Gastrocnemius medialis (tissue), 4 donors: ENCODE measurements around the gene PRKCE. TPM values are rescaled to one million over a fixed set of nuclear protein-coding genes. Genes with fewer than 3 reads are reported as not detected.

Experiments used
- ATAC-seq, 2 donors: fragments of 150-250 bp; one replicate each; pipeline ENCODE4 v1.9.1; 2016
- DNase-seq, 2 donors: peaks; one replicate each; pipeline ENCODE4 v3.0.0-alpha.2; 2019
- H3K27ac ChIP-seq, 4 donors: fragments of 200-600 bp; sonication (generic); 1 replicate in 1 of 4; 2 replicates in 3 of 4; pipeline ENCODE4 v1.5.1; 2016 to 2018; ENCODE audit warnings: mild to moderate bottlenecking in 2 of 4, moderate library complexity in 1 of 4
- H3K27me3 ChIP-seq, 3 donors: fragments of 200-600 bp; sonication (generic) in 2 of 3; 1 replicate in 1 of 3; 2 replicates in 2 of 3; pipeline versions ENCODE4 v1.5.1 to v1.6.0; 2016 to 2019; ENCODE audit warnings: mild to moderate bottlenecking in 1 of 3, moderate library complexity in 1 of 3
- H3K36me3 ChIP-seq, 2 donors: fragments of 200-600 bp; sonication (generic) in 1 of 2; one replicate each; pipeline ENCODE4 v1.5.1; 2017 to 2018
- H3K4me1 ChIP-seq, 2 donors: fragments of 200-600 bp; sonication (generic) in 1 of 2; one replicate each; pipeline ENCODE4 v1.5.1; 2016 to 2017; ENCODE audit warnings: mild to moderate bottlenecking in 2 of 2
- H3K4me3 ChIP-seq, 4 donors: fragments of 200-600 bp; sonication (generic) in 3 of 4; 1 replicate in 1 of 4; 2 replicates in 3 of 4; pipeline ENCODE4 v1.5.1; 2016 to 2019; ENCODE audit warnings: mild to moderate bottlenecking in 2 of 4
- H3K9me3 ChIP-seq, 3 donors: fragments of 200-600 bp; sonication (generic) in 2 of 3; 1 replicate in 1 of 3; 2 replicates in 2 of 3; pipeline ENCODE4 v1.5.1; 2016 to 2019
- POLR2A ChIP-seq, 2 donors: fragments of 450-650 bp; IDR thresholded peaks; one replicate each; pipeline ENCODE4 v1.6.1; 2017; ENCODE audit warnings: antibody characterized with exemption in 2 of 2, mild to moderate bottlenecking in 2 of 2, moderate library complexity in 2 of 2
- in situ Hi-C, 4 donors: fragments of 200-750 bp; cut with MboI; loops; one replicate each; pipeline versions ENCODE4 v1.15.0 to v1.8.0; 2017; ENCODE audit warnings: low sequenced_read_pairs in 4 of 4
- intact Hi-C: fragments of 100-400 bp; cut with DNase I; formaldehyde crosslinking; loops from one replicate; pipeline ENCODE4 v1.15.1; 2023; ENCODE audit warnings: low total_unique reads
- total RNA-seq, 4 donors: library from RNA; depleted of rRNA; stranded (reverse); fragments of >200 nt; gene quantifications; one replicate each; pipeline versions ENCODE4 v1.1.0 to v1.2.3, GENCODE V29; 2016
- TF ChIP-seq, protein P1 (sequence below), 5 experiments: fragments of 450-650 bp in 3 of 5; fragments of 200-600 bp in 2 of 5; sonication (generic) in 2 of 5; IDR thresholded peaks in 4 of 5; conservative IDR thresholded peaks in 1 of 5; 1 replicate in 4 of 5; 2 replicates in 1 of 5; pipeline ENCODE4 v1.5.1; 2016 to 2019; ENCODE audit warnings: antibody characterized with exemption in 5 of 5, mild to moderate bottlenecking in 3 of 5, moderate library complexity in 3 of 5

Gene PRKCE
- total RNA-seq, 4 donors from 2014 or later = 5.8 to 28.9 (median 11.8) TPM

DNA sequence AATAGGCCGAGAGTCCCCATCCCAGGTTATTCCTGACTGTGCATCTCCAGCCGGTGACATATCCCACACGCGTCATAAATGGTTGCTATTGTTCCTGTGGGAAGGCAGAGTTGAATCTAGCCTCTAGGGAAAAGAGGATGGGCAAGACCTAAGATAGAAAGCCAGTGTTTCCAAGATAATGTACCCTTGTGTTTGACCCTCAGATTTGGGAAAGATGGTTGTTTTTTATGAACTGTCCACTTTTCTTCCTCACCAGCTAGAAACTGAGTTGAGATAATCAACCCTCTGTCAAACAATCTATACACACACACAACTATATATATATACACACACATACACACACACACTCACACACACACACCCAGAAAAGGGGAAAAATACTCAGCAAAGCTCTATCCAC, 131.0 kb downstream of the PRKCE start:
- no peak for ATAC-seq
- Histone ChIP-seq H3K4me1 (peaks cover 10 to 13% of the 10 kb centered on the region in 2 donors), H3K9me3 (no peaks in the 10 kb centered on the region), H3K36me3 (no peaks in the 10 kb centered on the region), H3K4me3 (no peak overlapping the region), H3K27me3 (no peaks in the 10 kb centered on the region), H3K27ac (no peak overlapping the region)
- in situ Hi-C loops (loop anchor here in 3 of 4 donors (10.0 to 25.0 kb wide), 2 partner anchors 152 to 155 kb away; no protein-coding TSS in a partner anchor), intact Hi-C loops (no loop called here)
- no peak for DNase-seq
- TF ChIP-seq POLR2A (IDR thresholded peaks at IDR 0.05) = no peak
- TF ChIP-seq, protein P1, sequence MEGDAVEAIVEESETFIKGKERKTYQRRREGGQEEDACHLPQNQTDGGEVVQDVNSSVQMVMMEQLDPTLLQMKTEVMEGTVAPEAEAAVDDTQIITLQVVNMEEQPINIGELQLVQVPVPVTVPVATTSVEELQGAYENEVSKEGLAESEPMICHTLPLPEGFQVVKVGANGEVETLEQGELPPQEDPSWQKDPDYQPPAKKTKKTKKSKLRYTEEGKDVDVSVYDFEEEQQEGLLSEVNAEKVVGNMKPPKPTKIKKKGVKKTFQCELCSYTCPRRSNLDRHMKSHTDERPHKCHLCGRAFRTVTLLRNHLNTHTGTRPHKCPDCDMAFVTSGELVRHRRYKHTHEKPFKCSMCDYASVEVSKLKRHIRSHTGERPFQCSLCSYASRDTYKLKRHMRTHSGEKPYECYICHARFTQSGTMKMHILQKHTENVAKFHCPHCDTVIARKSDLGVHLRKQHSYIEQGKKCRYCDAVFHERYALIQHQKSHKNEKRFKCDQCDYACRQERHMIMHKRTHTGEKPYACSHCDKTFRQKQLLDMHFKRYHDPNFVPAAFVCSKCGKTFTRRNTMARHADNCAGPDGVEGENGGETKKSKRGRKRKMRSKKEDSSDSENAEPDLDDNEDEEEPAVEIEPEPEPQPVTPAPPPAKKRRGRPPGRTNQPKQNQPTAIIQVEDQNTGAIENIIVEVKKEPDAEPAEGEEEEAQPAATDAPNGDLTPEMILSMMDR (IDR thresholded peaks at IDR 0.05 in 4 of 5, conservative IDR thresholded peaks at IDR 0.05 in 1 of 5) = no peak

DNA sequence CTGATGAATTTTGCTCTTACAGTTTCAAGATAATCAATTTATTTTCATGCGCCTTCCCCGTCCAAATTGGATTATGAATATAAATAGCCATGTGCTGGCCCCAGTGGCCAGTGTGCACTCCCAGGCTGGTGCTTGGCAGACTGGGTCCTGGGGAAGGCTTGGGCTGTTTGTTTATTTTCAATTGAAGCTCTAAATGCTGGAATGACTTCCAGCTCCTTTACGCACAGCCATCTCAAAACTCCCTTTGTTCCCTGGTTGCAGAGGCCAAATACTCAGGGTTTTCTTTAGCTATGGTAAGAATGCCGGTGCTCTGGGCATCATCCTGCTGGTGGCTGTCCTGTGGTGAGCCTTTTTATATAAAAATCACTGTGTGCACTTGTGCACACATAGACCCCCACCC, 131.5 kb downstream of the PRKCE start:
- Histone ChIP-seq H3K4me1 (peaks cover 10 to 13% of the 10 kb centered on the region in 2 donors), H3K27me3 (no peaks in the 10 kb centered on the region), H3K9me3 (no peaks in the 10 kb centered on the region), H3K27ac (no peak overlapping the region), H3K4me3 (no peak overlapping the region), H3K36me3 (no peaks in the 10 kb centered on the region)
- DNase-seq = no peak
- TF ChIP-seq, protein P1 (IDR thresholded peaks at IDR 0.05 in 4 of 5, conservative IDR thresholded peaks at IDR 0.05 in 1 of 5) = no peak
- no peak for TF ChIP-seq POLR2A (IDR thresholded peaks at IDR 0.05)
- in situ Hi-C loops = loop anchor here in 3 of 4 donors (10.0 to 25.0 kb wide), 2 partner anchors 152 to 154 kb away; no protein-coding TSS in a partner anchor
- intact Hi-C loops = no loop called here
- ATAC-seq = no peak

DNA sequence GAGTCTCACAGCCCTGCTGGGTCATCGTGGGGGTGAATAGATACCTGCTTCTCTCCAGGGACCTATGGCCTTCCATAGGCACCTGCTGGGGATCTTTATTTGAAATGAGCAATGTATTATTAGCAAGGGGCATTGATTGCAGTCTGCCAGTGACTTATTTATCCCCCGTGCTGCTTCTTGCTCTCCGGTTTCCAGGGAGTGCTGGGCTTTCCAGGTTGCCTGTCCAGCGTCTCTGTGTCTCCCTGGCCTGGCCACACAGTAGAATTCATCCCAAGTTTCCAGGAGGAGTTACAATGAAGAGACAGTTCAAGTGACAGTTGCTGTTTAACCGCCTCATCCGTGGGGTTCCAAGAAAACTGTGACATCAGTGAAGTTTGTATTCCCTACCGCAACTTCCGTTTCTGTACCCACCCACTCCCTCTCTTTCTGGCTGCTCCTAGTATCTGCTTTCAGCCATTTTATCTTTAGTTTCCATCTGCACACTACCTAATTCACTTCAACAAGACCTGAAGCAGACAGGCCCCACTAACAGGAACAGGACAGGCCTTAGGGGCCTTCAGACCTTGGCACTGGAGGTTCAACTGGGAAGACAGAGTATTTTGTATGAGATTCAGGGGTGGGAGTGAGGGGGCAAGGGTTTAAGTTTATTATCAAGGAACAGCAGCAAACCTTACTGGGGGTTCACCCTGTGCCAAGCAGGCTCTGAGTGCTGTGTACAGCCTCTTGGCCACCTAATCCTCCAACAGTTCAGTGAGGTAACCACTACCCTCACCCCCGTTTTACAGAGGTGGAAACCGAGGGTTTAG, 134.8 kb downstream of the PRKCE start:
- Histone ChIP-seq H3K9me3 (no peaks in the 10 kb centered on the region), H3K4me1 (peaks cover 10 to 26% of the 10 kb centered on the region in 2 donors), H3K27ac (no peak overlapping the region), H3K4me3 (no peak overlapping the region), H3K36me3 (no peaks in the 10 kb centered on the region), H3K27me3 (no peaks in the 10 kb centered on the region)
- intact Hi-C loops (no loop called here), in situ Hi-C loops (loop anchor here in 3 of 4 donors (10.0 to 25.0 kb wide), 2 partner anchors 149 to 151 kb away; no protein-coding TSS in a partner anchor)
- ATAC-seq (no peak), DNase-seq (no peak)
- no peak for TF ChIP-seq POLR2A (IDR thresholded peaks at IDR 0.05)
- TF ChIP-seq, protein P1 (IDR thresholded peaks at IDR 0.05 in 4 of 5, conservative IDR thresholded peaks at IDR 0.05 in 1 of 5) = no peak

DNA sequence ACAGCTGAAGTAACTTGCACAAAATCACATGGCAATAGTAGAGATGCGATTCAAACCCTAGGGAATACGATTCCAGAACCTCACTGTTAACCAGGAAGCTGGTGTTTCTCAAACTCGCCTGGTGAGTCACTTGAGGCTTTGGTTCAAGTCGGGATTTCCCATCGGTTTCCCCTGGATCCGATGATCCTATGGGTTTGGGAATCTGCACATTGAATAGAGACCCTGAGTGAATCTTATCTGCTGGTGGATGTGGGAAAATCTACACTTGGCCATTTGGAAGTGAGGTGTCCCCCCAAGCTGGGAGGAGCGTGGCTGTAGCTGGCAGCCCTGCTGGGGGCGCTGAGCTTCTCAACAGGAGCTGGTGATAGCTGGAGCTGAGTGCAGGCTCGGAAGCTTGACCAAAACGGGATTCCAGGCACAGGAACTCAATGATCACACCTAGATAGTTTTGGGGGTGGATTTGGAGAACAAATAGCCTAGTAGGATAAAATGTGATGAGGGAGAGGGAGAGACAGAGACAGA, 135.4 kb downstream of the PRKCE start:
- Histone ChIP-seq H3K27me3 (no peaks in the 10 kb centered on the region), H3K36me3 (no peaks in the 10 kb centered on the region), H3K9me3 (no peaks in the 10 kb centered on the region), H3K27ac (no peak overlapping the region), H3K4me1 (peaks cover 10 to 26% of the 10 kb centered on the region in 2 donors), H3K4me3 (no peak overlapping the region)
- DNase-seq (no peak), ATAC-seq (no peak)
- in situ Hi-C loops (loop anchor here in 3 of 4 donors (10.0 to 25.0 kb wide), 2 partner anchors 148 to 150 kb away; no protein-coding TSS in a partner anchor), intact Hi-C loops (no loop called here)
- TF ChIP-seq POLR2A (IDR thresholded peaks at IDR 0.05) = no peak
- TF ChIP-seq, protein P1 (IDR thresholded peaks at IDR 0.05 in 4 of 5, conservative IDR thresholded peaks at IDR 0.05 in 1 of 5) = no peak
